GM03348 (cell line): Measurements from ENCODE around the gene OTOA.
"Not testable (repeated sequence)": the region's sequence is repeated elsewhere in the genome, so short reads cannot be mapped to it uniquely, and the experiment has no call there.

Experiments used
- DNase-seq: peaks from one replicate; pipeline ENCODE4 v3.0.0; 2012; ENCODE audit warnings: low spot score

The OTOA gene

GRCh38 chr16:21722771-21723455 lies 59.1 kb downstream of the OTOA start:
- DNase-seq, result no peak

GRCh38 chr16:21723532-21723931 lies 59.8 kb downstream of the OTOA start:
- DNase-seq, result no peak

- DNase-seq, result no peak
These were observed 63.6 kb downstream of the OTOA start for GRCh38 chr16:21727344-21727743.

GRCh38 chr16:21731233-21731632 lies 67.5 kb downstream of the OTOA start:
- DNase-seq, result not testable (repeated sequence)

- DNase-seq, result not testable (repeated sequence)
These were observed 76.9 kb downstream of the OTOA start for GRCh38 chr16:21740637-21741036.

GRCh38 chr16:21756192-21757079 lies 92.7 kb downstream of the OTOA start:
- DNase-seq, result not testable (repeated sequence)

GRCh38 chr16:21757080-21757671 lies 93.4 kb downstream of the OTOA start:
- not testable (repeated sequence) for DNase-seq

GRCh38 chr16:21768280-21768679 lies 104.5 kb downstream of the OTOA start:
- DNase-seq, result not testable (repeated sequence)

GRCh38 chr16:21768810-21769209 lies 105.0 kb downstream of the OTOA start:
- not testable (repeated sequence) for DNase-seq

GRCh38 chr16:21769284-21769683 lies 105.5 kb downstream of the OTOA start:
- not testable (repeated sequence) for DNase-seq

GRCh38 chr16:21770584-21770983 lies 106.8 kb downstream of the OTOA start:
- DNase-seq, result not testable (repeated sequence)

GRCh38 chr16:21772547-21773206 lies 108.9 kb downstream of the OTOA start:
- DNase-seq, result peak; percentile 2

GRCh38 chr16:21773207-21773553 lies 109.4 kb downstream of the OTOA start:
- DNase-seq, result peak; percentile 2

GRCh38 chr16:21780525-21780924 lies 116.8 kb downstream of the OTOA start:
- DNase-seq, result not testable (repeated sequence)

GRCh38 chr16:21790506-21790905 lies 126.7 kb downstream of the OTOA start:
- DNase-seq, result not testable (repeated sequence)

- DNase-seq, result not testable (repeated sequence)
These were observed 129.5 kb downstream of the OTOA start for GRCh38 chr16:21793310-21793709.

- not testable (repeated sequence) for DNase-seq
These were observed 134.8 kb downstream of the OTOA start for GRCh38 chr16:21798601-21799000.

GRCh38 chr16:21801538-21802374 lies 138.0 kb downstream of the OTOA start:
- not testable (repeated sequence) for DNase-seq

GRCh38 chr16:21802375-21802663 lies 138.6 kb downstream of the OTOA start:
- DNase-seq, result not testable (repeated sequence)
